Endodermal cell (in vitro differentiated cells): ENCODE results near the gene TMEM145. TPM values are rescaled to one million over a fixed set of nuclear protein-coding genes. Genes with fewer than 3 reads are reported as not detected.
"Not testable (repeated sequence)": the region's sequence is repeated elsewhere in the genome, so short reads cannot be mapped to it uniquely, and the experiment has no call there.

Experiments
- DNase-seq: peaks from one replicate; pipeline ENCODE4 v3.0.0-alpha.2; 2017
- H3K27ac ChIP-seq: 2 replicates; pipeline ENCODE4 v1.5.1; 2013; ENCODE audit warnings: mild to moderate bottlenecking, low read depth, low read length, moderate library complexity
- H3K27me3 ChIP-seq: 2 replicates; pipeline ENCODE4 v1.6.1; 2013; ENCODE audit warnings: mild to moderate bottlenecking, low read length, moderate library complexity; ENCODE audit not compliant: insufficient read depth, control insufficient read depth, poor library complexity, severe bottlenecking
- H3K36me3 ChIP-seq: 2 replicates; pipeline ENCODE4 v1.7.0; 2013; ENCODE audit warnings: mild to moderate bottlenecking, low read length, moderate library complexity; ENCODE audit not compliant: control insufficient read depth, insufficient read depth
- H3K4me1 ChIP-seq: one replicate; pipeline ENCODE4 v1.7.0; 2013; ENCODE audit warnings: low read length; ENCODE audit not compliant: control insufficient read depth, insufficient read depth
- H3K4me3 ChIP-seq: 2 replicates; pipeline ENCODE4 v1.5.1; 2013; ENCODE audit warnings: mild to moderate bottlenecking, low read length, moderate library complexity
- H3K9ac ChIP-seq: 2 replicates; pipeline ENCODE4 v1.6.1; 2013; ENCODE audit warnings: mild to moderate bottlenecking, low read length, moderate library complexity; ENCODE audit not compliant: poor library complexity, severe bottlenecking; ENCODE audit errors: extremely low read depth
- H3K9me3 ChIP-seq: 2 replicates; pipeline ENCODE4 v1.6.1; 2013; ENCODE audit warnings: mild to moderate bottlenecking, low read length, moderate library complexity; ENCODE audit not compliant: control insufficient read depth
- H3K27ac Mint-ChIP-seq: 2 replicates; pipeline ENCODE4 v1.8.0; 2020; ENCODE audit warnings: mixed read lengths
- H3K27me3 Mint-ChIP-seq: 2 replicates; pipeline ENCODE4 v1.8.0; 2021; ENCODE audit warnings: mild to moderate bottlenecking, mixed read lengths; ENCODE audit not compliant: insufficient read depth
- H3K36me3 Mint-ChIP-seq: 2 replicates; pipeline ENCODE4 v1.8.0; 2020; ENCODE audit warnings: low read depth, mixed read lengths
- H3K4me1 Mint-ChIP-seq: 2 replicates; pipeline ENCODE4 v1.8.0; 2020; ENCODE audit warnings: mixed read lengths
- H3K4me3 Mint-ChIP-seq: 2 replicates; pipeline ENCODE4 v1.8.0; 2020; ENCODE audit warnings: mild to moderate bottlenecking, moderate library complexity, mixed read lengths
- H3K9me3 Mint-ChIP-seq: 2 replicates; pipeline ENCODE4 v1.8.0; 2020; ENCODE audit warnings: mild to moderate bottlenecking, mixed read lengths
- CTCF ChIP-seq: fragments of 200-600 bp; sonication (generic); conservative IDR thresholded peaks from 2 replicates; pipeline ENCODE4 v1.5.0; 2021; ENCODE audit warnings: antibody characterized with exemption, mild to moderate bottlenecking
- WGBS, 2 experiments: methylation state at CpG; one replicate each; pipeline versions ENCODE4 v1.1.5 to v1.1.7; 2013; ENCODE audit warnings: missing lambda C conversion rate in 2 of 2, mixed read lengths in 1 of 2; ENCODE audit not compliant: insufficient coverage in 1 of 2, insufficient read length in 1 of 2; 5-methylcytosine and 5-hydroxymethylcytosine counted together
- total RNA-seq, 2 donors: library from RNA; stranded (reverse); fragmentation: NEBNext Ultra II Directional in 1 of 2; extraction: Animal tissue kit (Norgen Biotek cat#: 25700) in 1 of 2; gene quantifications; 2 replicates in 1 of 2; 3 replicates in 1 of 2; pipeline ENCODE4 v1.2.1, GENCODE V29; 2021

The TMEM145 gene
- total RNA-seq, 2 donors from 2014 or later: 0.38 to 0.42 TPM

- no peaks in the 10 kb centered on the region for H3K9me3 ChIP-seq
- H3K27me3 ChIP-seq: no peaks in the 10 kb centered on the region
- no peak overlapping the region for H3K9ac ChIP-seq
- H3K4me1 ChIP-seq: no peaks in the 10 kb centered on the region
- Mint-ChIP-seq H3K9me3 (no peaks in the 10 kb centered on the region), H3K4me1 (no peaks in the 10 kb centered on the region), H3K27me3 (no peaks in the 10 kb centered on the region), H3K36me3 (peaks cover 13% of the 10 kb centered on the region), H3K27ac (no peak overlapping the region), H3K4me3 (no peak overlapping the region)
- 90 to 94% methylated on average over 7 to 13 of the region's 13 CpGs for WGBS, 2 experiments
- peaks cover 9% of the 10 kb centered on the region for H3K36me3 ChIP-seq
- H3K4me3 ChIP-seq: no peak overlapping the region
- no peak for DNase-seq
- TF ChIP-seq CTCF: no peak
- H3K27ac ChIP-seq: no peak overlapping the region
These were observed 21.7 kb downstream of the TMEM145 start for GRCh38 chr19:42334697-42335373.

GRCh38 chr19:42335374-42335936, 22.3 kb downstream of the TMEM145 start:
- no peak overlapping the region for H3K27ac Mint-ChIP-seq
- Histone ChIP-seq H3K36me3 (peaks cover 9% of the 10 kb centered on the region), H3K27ac (no peak overlapping the region), H3K4me3 (no peak overlapping the region), H3K27me3 (no peaks in the 10 kb centered on the region), H3K4me1 (no peaks in the 10 kb centered on the region), H3K9me3 (no peaks in the 10 kb centered on the region), H3K9ac (no peak overlapping the region)
- DNase-seq: no peak
- 88 to 93% methylated on average over 6 to 7 of the region's 7 CpGs for WGBS, 2 experiments
- no peaks in the 10 kb centered on the region for H3K27me3 Mint-ChIP-seq
- H3K9me3 Mint-ChIP-seq: no peaks in the 10 kb centered on the region
- H3K4me3 Mint-ChIP-seq: no peak overlapping the region
- TF ChIP-seq CTCF: no peak
- peaks cover 13% of the 10 kb centered on the region for H3K36me3 Mint-ChIP-seq
- H3K4me1 Mint-ChIP-seq: no peaks in the 10 kb centered on the region

GRCh38 chr19:42335971-42336370, 22.9 kb downstream of the TMEM145 start:
- H3K36me3 ChIP-seq: peaks cover 9% of the 10 kb centered on the region
- H3K4me3 Mint-ChIP-seq: no peak overlapping the region
- peaks cover 13% of the 10 kb centered on the region for H3K36me3 Mint-ChIP-seq
- no peaks in the 10 kb centered on the region for H3K4me1 ChIP-seq
- no peak overlapping the region for H3K4me3 ChIP-seq
- H3K9me3 Mint-ChIP-seq: no peaks in the 10 kb centered on the region
- H3K9me3 ChIP-seq: no peaks in the 10 kb centered on the region
- H3K27ac ChIP-seq: no peak overlapping the region
- H3K27me3 Mint-ChIP-seq: no peaks in the 10 kb centered on the region
- H3K27ac Mint-ChIP-seq: no peak overlapping the region
- DNase-seq: no peak
- no peak for TF ChIP-seq CTCF
- 95 to 96% methylated on average over 14 to 19 of the region's 19 CpGs for WGBS, 2 experiments
- no peaks in the 10 kb centered on the region for H3K27me3 ChIP-seq
- H3K4me1 Mint-ChIP-seq: no peaks in the 10 kb centered on the region
- H3K9ac ChIP-seq: no peak overlapping the region

- not testable (repeated sequence) for H3K27me3 ChIP-seq, H3K4me3 ChIP-seq, DNase-seq, H3K9me3 Mint-ChIP-seq, H3K27me3 Mint-ChIP-seq, H3K4me1 Mint-ChIP-seq, H3K4me3 Mint-ChIP-seq, H3K9ac ChIP-seq, H3K27ac ChIP-seq, H3K27ac Mint-ChIP-seq, H3K4me1 ChIP-seq, H3K9me3 ChIP-seq
- peaks cover 29% of the 10 kb centered on the region for H3K36me3 Mint-ChIP-seq
- WGBS, 2 experiments: 89 to 94% methylated on average over 3 to 7 of the region's 7 CpGs
- peaks cover 15% of the 10 kb centered on the region for H3K36me3 ChIP-seq
These were observed 26.2 kb downstream of the TMEM145 start for GRCh38 chr19:42339126-42339860.

GRCh38 chr19:42339922-42340321, 26.8 kb downstream of the TMEM145 start:
- H3K36me3 Mint-ChIP-seq: peaks cover 32% of the 10 kb centered on the region
- not testable (repeated sequence) for H3K27ac ChIP-seq, H3K4me3 ChIP-seq, H3K27me3 ChIP-seq, H3K4me1 ChIP-seq, H3K27me3 Mint-ChIP-seq, H3K27ac Mint-ChIP-seq, H3K9me3 ChIP-seq, H3K9me3 Mint-ChIP-seq, H3K4me1 Mint-ChIP-seq, DNase-seq, H3K9ac ChIP-seq, H3K4me3 Mint-ChIP-seq
- peaks cover 19% of the 10 kb centered on the region for H3K36me3 ChIP-seq
- 75 to 95% methylated on average over 1 to 4 of the region's 4 CpGs for WGBS, 2 experiments
